GM10266 (cell line): ENCODE data around the gene SYT2.
"Not testable (repeated sequence)": the region's sequence is repeated elsewhere in the genome, so short reads cannot be mapped to it uniquely, and the experiment has no call there.

Source experiments
- DNase-seq: peaks from one replicate; pipeline ENCODE4 v3.0.0; 2012; ENCODE audit errors: extremely low spot score
- TF ChIP-seq, protein P1 (sequence below): IDR thresholded peaks from 2 replicates; pipeline ENCODE4 v1.5.1; 2012; ENCODE audit warnings: mild to moderate bottlenecking, low read depth; ENCODE audit not compliant: control insufficient read depth, insufficient read depth; ENCODE audit errors: missing control alignments

The SYT2 gene

DNA sequence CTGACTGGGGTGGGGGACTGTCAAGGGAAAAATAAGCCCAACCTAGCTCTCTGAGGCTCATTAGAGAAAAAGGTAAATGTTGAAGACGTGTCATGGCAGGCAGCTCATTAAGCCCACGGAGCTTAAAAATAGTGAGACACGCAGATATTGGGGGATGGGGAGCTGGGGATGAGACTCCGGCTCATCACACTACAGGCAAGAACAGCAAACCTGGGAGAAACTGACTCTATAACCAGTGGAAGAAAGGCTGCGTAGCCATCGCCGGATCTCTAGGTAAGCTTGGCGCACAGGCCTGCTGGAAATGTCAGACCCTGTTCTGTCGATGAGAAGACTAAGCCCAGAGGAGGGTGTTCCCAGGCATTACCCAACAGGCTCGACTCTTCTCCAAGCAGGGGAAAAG, 78.0 kb downstream of the SYT2 start:
- DNase-seq: no peak
- TF ChIP-seq, protein P1, sequence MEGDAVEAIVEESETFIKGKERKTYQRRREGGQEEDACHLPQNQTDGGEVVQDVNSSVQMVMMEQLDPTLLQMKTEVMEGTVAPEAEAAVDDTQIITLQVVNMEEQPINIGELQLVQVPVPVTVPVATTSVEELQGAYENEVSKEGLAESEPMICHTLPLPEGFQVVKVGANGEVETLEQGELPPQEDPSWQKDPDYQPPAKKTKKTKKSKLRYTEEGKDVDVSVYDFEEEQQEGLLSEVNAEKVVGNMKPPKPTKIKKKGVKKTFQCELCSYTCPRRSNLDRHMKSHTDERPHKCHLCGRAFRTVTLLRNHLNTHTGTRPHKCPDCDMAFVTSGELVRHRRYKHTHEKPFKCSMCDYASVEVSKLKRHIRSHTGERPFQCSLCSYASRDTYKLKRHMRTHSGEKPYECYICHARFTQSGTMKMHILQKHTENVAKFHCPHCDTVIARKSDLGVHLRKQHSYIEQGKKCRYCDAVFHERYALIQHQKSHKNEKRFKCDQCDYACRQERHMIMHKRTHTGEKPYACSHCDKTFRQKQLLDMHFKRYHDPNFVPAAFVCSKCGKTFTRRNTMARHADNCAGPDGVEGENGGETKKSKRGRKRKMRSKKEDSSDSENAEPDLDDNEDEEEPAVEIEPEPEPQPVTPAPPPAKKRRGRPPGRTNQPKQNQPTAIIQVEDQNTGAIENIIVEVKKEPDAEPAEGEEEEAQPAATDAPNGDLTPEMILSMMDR: no peak

DNA sequence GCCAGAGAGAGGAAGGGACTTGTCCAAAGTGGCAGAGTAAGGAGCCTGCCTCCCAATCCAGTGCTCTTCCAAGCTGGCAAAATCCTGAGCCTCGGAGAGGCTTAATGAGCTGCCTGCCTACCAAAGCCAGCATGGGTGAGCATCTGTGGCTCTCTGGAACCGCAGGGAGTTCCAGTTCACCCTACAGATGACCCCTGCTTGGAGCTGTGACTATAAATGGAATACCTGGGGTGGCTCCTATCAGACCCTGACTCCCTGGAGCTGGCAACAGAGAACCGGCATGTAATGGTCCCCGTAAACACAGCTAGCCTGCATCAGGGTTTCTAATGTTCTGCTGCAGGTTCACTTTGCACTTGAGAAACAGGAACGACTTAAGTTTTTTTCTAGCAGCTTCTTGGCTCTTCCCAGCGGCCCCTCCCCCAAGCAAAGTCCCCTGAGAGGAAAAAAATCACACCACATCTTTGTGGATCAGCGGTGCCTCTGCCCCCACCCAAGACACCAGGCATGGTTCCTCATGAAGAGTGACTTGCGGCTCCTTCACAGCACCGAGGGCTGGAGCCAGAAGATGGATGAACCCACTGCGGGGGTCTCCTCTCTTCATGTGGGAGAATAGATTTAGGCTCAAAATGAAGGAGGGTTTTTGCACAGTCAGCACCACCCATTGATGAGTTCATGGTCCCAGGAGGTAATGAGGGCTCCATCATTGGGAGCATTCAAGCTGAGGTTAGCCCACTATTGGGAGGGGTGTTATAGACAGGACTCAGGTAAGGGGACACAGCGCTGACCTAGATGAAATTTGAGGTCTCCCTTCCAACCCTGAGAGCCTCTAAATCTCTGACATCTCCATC, 79.0 kb downstream of the SYT2 start:
- TF ChIP-seq, protein P1: no peak
- no peak for DNase-seq

DNA sequence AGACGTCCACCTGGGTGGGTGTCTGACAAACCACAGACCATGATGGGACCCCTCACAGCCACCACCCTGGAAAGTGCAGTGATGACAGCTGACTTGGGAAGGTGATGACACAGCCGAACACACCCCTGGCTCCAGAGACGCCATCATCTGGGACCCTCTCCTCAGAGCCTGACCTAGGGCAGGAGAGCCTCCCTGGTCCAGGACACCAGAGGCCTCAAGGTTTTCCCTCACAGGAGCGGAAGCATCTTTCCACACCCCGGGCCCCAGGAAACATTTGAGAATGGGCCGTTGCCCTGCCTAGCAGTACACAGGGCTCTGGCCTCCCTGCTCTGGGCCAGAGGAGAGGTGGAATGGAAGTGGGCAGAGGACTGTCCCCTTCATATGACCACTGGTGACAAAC, 79.7 kb downstream of the SYT2 start:
- no peak for DNase-seq
- TF ChIP-seq, protein P1: no peak

DNA sequence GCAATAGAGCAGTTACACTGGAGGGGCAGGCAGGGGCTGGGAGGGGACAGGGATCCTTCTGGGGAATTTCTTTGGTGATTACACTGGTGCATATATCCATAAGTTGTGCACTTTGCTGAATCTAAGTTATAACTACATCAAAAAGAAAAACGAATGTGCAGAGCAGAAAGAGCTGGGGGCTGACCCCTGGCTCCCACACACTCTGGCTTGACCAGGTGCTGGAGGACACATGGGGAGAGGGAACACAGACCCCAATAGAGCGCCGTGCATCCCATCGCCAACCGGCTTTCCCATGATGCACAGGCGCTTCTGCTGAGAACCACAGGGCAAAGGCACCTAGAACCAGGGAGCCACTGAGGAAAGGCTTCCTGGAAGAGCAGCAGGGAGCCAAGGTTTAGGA, 80.2 kb downstream of the SYT2 start:
- DNase-seq: not testable (repeated sequence)

DNA sequence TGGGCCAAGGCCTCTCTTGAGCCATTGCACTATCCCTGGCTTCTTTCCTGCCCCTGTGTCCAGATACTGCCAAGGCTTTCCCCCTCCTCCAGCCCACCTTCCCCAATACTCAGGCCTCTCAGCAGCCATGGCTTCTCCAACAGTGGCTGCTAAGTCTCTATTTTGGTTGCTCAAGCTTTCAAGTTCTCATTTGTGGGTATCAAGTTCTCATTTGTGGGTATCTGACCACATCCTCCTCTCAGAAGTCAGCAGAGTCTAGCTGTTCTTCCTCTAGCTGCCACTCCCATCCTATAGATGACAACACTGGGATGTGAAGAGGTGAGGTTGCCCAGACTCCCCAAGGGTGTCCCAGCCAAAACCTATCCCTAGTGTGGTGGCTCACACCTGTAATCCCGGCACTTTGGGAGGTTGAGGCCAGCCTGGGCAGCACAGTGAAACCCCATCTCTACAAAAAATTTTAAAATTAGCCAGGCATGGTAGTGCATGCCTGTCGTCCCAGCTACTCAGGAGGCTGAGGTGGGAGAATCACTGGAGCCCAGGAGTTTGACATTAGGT, 80.9 kb downstream of the SYT2 start:
- not testable (repeated sequence) for DNase-seq

DNA sequence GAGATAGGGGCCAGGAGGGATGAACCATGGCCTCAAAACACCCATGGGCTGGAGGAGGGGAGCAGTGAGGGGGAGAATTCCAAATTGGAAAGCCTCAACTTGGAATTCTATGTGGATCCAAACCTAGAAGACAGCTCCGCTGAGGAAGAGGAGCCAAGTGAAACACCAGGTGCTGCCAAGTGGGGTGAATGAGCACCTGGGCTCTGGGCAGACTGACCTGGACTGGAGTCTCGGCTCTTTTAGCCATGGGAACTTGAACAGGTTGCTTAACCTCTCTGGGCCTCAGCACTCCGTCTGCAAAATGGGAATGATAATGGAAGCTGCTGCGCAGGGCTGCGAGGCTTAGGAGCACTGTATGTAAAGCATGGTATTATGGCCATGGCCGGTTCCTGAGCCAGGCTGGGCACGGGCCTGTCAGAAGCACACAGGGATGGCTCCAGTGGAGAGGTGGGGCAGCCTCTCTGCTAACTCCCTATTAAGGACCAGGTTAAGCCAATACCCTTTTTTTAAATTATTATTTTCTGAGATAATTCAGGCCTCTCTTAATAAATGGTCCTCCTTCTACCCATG, 81.5 kb downstream of the SYT2 start:
- DNase-seq: no peak
- TF ChIP-seq, protein P1: no peak

DNA sequence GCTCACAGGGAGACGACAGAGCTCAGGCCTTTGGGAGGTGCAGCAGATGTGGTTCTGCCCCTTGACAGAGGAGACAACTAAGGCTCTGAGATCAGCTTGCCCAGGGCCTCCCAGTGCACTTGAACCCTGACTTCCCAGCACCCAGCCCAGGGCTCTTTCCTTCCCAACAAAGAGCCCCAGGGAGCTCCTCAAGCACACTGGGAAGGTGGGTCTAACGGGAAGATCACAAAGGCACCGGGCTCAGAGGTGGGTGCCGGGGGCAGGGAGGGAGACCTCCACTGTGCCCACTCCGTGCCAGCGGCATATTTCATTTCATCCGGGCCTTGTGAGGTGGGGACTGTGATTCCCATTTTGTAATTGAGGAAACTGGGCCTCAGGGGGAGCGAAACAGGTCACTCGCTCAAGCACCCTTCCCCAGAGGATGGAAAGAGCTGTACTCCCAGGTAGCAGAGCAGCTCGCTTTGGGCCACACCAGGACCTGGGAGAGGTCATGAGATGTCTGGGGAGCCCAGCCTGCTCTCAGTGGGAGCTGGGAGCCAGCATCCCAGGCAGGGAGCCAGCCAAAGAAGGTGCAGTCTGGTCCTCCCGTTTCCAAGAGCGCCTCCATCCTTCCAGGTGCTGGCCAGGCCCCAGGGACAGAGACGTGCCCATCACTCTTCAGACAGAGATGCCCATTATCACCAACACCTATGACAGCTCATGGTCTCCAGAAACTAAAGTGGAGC, 82.3 kb downstream of the SYT2 start:
- no peak for DNase-seq
- TF ChIP-seq, protein P1: no peak

DNA sequence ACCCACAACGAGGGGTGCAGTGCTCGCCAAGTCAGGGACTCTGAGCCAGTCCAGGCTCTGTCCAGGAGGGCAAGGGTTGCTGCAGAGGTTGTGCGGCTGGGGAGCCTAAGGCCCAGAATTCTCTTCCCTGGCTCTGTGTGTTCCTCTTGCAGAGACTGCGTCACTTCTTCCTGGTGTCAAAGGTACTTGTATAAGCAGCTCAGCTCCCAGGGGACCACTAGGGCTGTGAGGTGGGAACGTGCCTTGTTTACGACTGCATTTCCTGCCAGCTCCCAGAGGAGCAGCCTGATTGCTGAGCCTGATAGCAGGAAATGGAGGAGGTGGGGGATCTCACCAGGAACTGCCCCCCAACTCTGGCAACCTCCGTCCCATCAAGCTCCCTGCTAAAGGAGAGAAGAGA, 83.2 kb downstream of the SYT2 start:
- DNase-seq: not testable (repeated sequence)
